Upper lobe of left lung (tissue), 4 donors: ENCODE data around the gene DENND10.

Experiments
- CTCF ChIP-seq, 6 experiments: fragments of 450-650 bp in 4 of 6; fragments of 200-600 bp in 2 of 6; sonication (generic) in 2 of 6; IDR thresholded peaks; one replicate each; pipeline ENCODE4 v1.5.1; 2016 to 2019; ENCODE audit warnings: antibody characterized with exemption in 6 of 6
- POLR2A ChIP-seq, 4 donors: fragments of 450-650 bp; IDR thresholded peaks; one replicate each; pipeline ENCODE4 v1.5.1; 2016 to 2017; ENCODE audit warnings: antibody characterized with exemption in 4 of 4, mild to moderate bottlenecking in 2 of 4

GRCh38 chr10:119143657-119144056 is 39.7 kb downstream of the DENND10 start:
- no peak for TF ChIP-seq CTCF (IDR thresholded peaks at IDR 0.05)
- TF ChIP-seq POLR2A (IDR thresholded peaks at IDR 0.05): no peak
